WTC11 (cell line): ENCODE data around the gene ZNF614. TPM values are rescaled to one million over a fixed set of nuclear protein-coding genes. Genes with fewer than 3 reads are reported as not detected.
"Not testable (repeated sequence)": the region's sequence is repeated elsewhere in the genome, so short reads cannot be mapped to it uniquely, and the experiment has no call there.

Experiments used
- ATAC-seq: fragments of 200-7000 bp; cut with Tn5 transposase; 2 replicates; pipeline ENCODE4 v1.10.0; 2021; ENCODE audit warnings: mild to moderate bottlenecking, moderate library complexity
- CTCF ChIA-PET: fragments of 300-600 bp; sonication (Branson Sonifier 250); formaldehyde crosslinking; loops from one replicate; lab custom pipeline; 2021; ENCODE audit warnings: antibody characterized with exemption; lab: Charles Lee
- POLR2A ChIA-PET: fragments of 350-600 bp; sonication (Branson Sonifier 250); formaldehyde crosslinking; loops from one replicate; lab custom pipeline; 2021; ENCODE audit warnings: antibody characterized with exemption; lab: Charles Lee
- DNase-seq: peaks from one replicate; pipeline ENCODE4 v3.0.0; 2021; ENCODE audit warnings: low spot score
- H3K27ac Mint-ChIP-seq: 2 replicates; pipeline ENCODE4 v1.8.0; 2021; ENCODE audit warnings: mixed read lengths
- H3K27me3 Mint-ChIP-seq: 2 replicates; pipeline ENCODE4 v1.8.0; 2021; ENCODE audit warnings: low read depth, mild to moderate bottlenecking, moderate library complexity, mixed read lengths
- H3K36me3 Mint-ChIP-seq: 2 replicates; pipeline ENCODE4 v1.8.0; 2021; ENCODE audit warnings: mixed read lengths
- H3K4me1 Mint-ChIP-seq: 2 replicates; pipeline ENCODE4 v1.8.0; 2022; ENCODE audit warnings: mixed read lengths
- H3K4me3 Mint-ChIP-seq: 2 replicates; pipeline ENCODE4 v1.8.0; 2021; ENCODE audit warnings: mild to moderate bottlenecking, moderate library complexity, mixed read lengths
- H3K9me3 Mint-ChIP-seq: 2 replicates; pipeline ENCODE4 v1.8.0; 2021; ENCODE audit warnings: mixed read lengths
- ARID4B ChIP-seq: sonication (generic); formaldehyde crosslinking; IDR thresholded peaks from 2 replicates; pipeline ENCODE4 v1.8.0; 2023; ENCODE audit warnings: missing genetic modification reagents, mild to moderate bottlenecking, borderline replicate concordance
- ELF4 ChIP-seq: sonication (generic); formaldehyde crosslinking; IDR thresholded peaks from 2 replicates; pipeline ENCODE4 v1.8.1; 2022; ENCODE audit warnings: low read depth, mild to moderate bottlenecking, moderate library complexity, missing genetic modification reagents
- EMX1 ChIP-seq: fragments of 250-450 bp; sonication (Bioruptor Pico); IDR thresholded peaks from 2 replicates; pipeline ENCODE4 v1.8.0; 2021; ENCODE audit warnings: mild to moderate bottlenecking
- FOXK1 ChIP-seq: sonication (generic); formaldehyde crosslinking; IDR thresholded peaks from 2 replicates; pipeline ENCODE4 v1.8.0; 2022; ENCODE audit warnings: mild to moderate bottlenecking, moderate library complexity, missing genetic modification reagents
- JAZF1 ChIP-seq: fragments of 250-450 bp; sonication (Bioruptor Pico); IDR thresholded peaks from 2 replicates; pipeline ENCODE4 v1.9.0; 2021; ENCODE audit warnings: moderate library complexity, mild to moderate bottlenecking, inconsistent platforms
- KAT7 ChIP-seq: sonication (generic); formaldehyde crosslinking; IDR thresholded peaks from 2 replicates; pipeline ENCODE4 v1.8.1; 2023; ENCODE audit warnings: missing genetic modification reagents, mild to moderate bottlenecking, borderline replicate concordance
- MAX ChIP-seq: sonication (generic); formaldehyde crosslinking; IDR thresholded peaks from 2 replicates; pipeline ENCODE4 v1.8.0; 2022; ENCODE audit warnings: mild to moderate bottlenecking, missing genetic modification reagents
- NFATC4 ChIP-seq: fragments of 250-450 bp; sonication (Bioruptor Pico); IDR thresholded peaks from 2 replicates; pipeline ENCODE4 v1.9.0; 2021; ENCODE audit warnings: mild to moderate bottlenecking
- NR1H2 ChIP-seq: sonication (generic); formaldehyde crosslinking; IDR thresholded peaks from 2 replicates; pipeline ENCODE4 v1.9.0; 2021; ENCODE audit warnings: mild to moderate bottlenecking, moderate library complexity, missing genetic modification reagents
- NR3C1 ChIP-seq: sonication (generic); formaldehyde crosslinking; conservative IDR thresholded peaks from 2 replicates; pipeline ENCODE4 v1.8.1; 2023; ENCODE audit warnings: low read depth, mild to moderate bottlenecking, missing genetic modification reagents
- RORB ChIP-seq: fragments of 250-450 bp; sonication (Bioruptor Pico); IDR thresholded peaks from 2 replicates; pipeline ENCODE4 v1.9.0; 2021; ENCODE audit warnings: mild to moderate bottlenecking
- ZNF423 ChIP-seq: fragments of 250-450 bp; sonication (Bioruptor Pico); IDR thresholded peaks from 2 replicates; pipeline ENCODE4 v2.1.2; 2022; ENCODE audit warnings: mild to moderate bottlenecking, moderate library complexity
- ZNF425 ChIP-seq: fragments of 250-450 bp; sonication (Bioruptor Pico); conservative IDR thresholded peaks from 2 replicates; pipeline ENCODE4 v1.9.0; 2021; ENCODE audit warnings: mild to moderate bottlenecking
- total RNA-seq: library from RNA; stranded (reverse); gene quantifications from 3 replicates; pipeline ENCODE4 v1.2.3, GENCODE V29; 2021
- TF ChIP-seq, protein P1 (sequence below): sonication (generic); formaldehyde crosslinking; IDR thresholded peaks from 2 replicates; pipeline ENCODE4 v1.8.1; 2022; ENCODE audit warnings: mild to moderate bottlenecking, missing genetic modification reagents, moderate library complexity, borderline replicate concordance
- TF ChIP-seq, protein P2 (sequence below): sonication (generic); formaldehyde crosslinking; conservative IDR thresholded peaks from 2 replicates; pipeline ENCODE4 v1.8.1; 2022; ENCODE audit warnings: mild to moderate bottlenecking, missing genetic modification reagents
- TF ChIP-seq, protein P3 (sequence below): sonication (generic); formaldehyde crosslinking; IDR thresholded peaks from 2 replicates; pipeline ENCODE4 v1.8.1; 2023; ENCODE audit warnings: mild to moderate bottlenecking, missing genetic modification reagents
- TF ChIP-seq, protein P4 (sequence below): fragments of 200-600 bp; IDR thresholded peaks from 2 replicates; pipeline ENCODE4 v1.8.0; 2022; ENCODE audit warnings: antibody characterized with exemption

Gene ZNF614
- total RNA-seq, 1 experiment from 2014 or later = 19.5 TPM

- Mint-ChIP-seq H3K4me1 (no peaks in the 10 kb centered on the region), H3K4me3 (no peak overlapping the region), H3K9me3 (peaks cover 78% of the 10 kb centered on the region), H3K27me3 (no peaks in the 10 kb centered on the region), H3K36me3 (peaks cover 92% of the 10 kb centered on the region), H3K27ac (no peak overlapping the region)
- no peak for DNase-seq
- ChIA-PET CTCF (no interaction called here), POLR2A (no interaction called here)
- ATAC-seq = no peak
- TF ChIP-seq, protein P1, sequence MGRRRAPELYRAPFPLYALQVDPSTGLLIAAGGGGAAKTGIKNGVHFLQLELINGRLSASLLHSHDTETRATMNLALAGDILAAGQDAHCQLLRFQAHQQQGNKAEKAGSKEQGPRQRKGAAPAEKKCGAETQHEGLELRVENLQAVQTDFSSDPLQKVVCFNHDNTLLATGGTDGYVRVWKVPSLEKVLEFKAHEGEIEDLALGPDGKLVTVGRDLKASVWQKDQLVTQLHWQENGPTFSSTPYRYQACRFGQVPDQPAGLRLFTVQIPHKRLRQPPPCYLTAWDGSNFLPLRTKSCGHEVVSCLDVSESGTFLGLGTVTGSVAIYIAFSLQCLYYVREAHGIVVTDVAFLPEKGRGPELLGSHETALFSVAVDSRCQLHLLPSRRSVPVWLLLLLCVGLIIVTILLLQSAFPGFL (CRISPR knock-in tag) = no peak
- TF ChIP-seq ARID4B (CRISPR knock-in tag) = no peak
- no peak for TF ChIP-seq EMX1 (CRISPR knock-in tag)
- TF ChIP-seq, protein P2, sequence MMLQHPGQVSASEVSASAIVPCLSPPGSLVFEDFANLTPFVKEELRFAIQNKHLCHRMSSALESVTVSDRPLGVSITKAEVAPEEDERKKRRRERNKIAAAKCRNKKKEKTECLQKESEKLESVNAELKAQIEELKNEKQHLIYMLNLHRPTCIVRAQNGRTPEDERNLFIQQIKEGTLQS = no peak
- TF ChIP-seq NFATC4 = no peak
- no peak for TF ChIP-seq ELF4 (CRISPR knock-in tag)
- no peak for TF ChIP-seq MAX (CRISPR knock-in tag)
- TF ChIP-seq NR3C1 (CRISPR knock-in tag) = no peak
- TF ChIP-seq RORB (CRISPR knock-in tag) = no peak
- no peak for TF ChIP-seq FOXK1
- TF ChIP-seq KAT7 (CRISPR knock-in tag) = no peak
- no peak for TF ChIP-seq ZNF423
- no peak for TF ChIP-seq JAZF1 (CRISPR knock-in tag)
- TF ChIP-seq ZNF425 (CRISPR knock-in tag) = no peak
- TF ChIP-seq, protein P3, sequence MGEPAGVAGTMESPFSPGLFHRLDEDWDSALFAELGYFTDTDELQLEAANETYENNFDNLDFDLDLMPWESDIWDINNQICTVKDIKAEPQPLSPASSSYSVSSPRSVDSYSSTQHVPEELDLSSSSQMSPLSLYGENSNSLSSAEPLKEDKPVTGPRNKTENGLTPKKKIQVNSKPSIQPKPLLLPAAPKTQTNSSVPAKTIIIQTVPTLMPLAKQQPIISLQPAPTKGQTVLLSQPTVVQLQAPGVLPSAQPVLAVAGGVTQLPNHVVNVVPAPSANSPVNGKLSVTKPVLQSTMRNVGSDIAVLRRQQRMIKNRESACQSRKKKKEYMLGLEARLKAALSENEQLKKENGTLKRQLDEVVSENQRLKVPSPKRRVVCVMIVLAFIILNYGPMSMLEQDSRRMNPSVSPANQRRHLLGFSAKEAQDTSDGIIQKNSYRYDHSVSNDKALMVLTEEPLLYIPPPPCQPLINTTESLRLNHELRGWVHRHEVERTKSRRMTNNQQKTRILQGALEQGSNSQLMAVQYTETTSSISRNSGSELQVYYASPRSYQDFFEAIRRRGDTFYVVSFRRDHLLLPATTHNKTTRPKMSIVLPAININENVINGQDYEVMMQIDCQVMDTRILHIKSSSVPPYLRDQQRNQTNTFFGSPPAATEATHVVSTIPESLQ (CRISPR knock-in tag) = no peak
- TF ChIP-seq NR1H2 (CRISPR knock-in tag) = no peak
- TF ChIP-seq, protein P4, sequence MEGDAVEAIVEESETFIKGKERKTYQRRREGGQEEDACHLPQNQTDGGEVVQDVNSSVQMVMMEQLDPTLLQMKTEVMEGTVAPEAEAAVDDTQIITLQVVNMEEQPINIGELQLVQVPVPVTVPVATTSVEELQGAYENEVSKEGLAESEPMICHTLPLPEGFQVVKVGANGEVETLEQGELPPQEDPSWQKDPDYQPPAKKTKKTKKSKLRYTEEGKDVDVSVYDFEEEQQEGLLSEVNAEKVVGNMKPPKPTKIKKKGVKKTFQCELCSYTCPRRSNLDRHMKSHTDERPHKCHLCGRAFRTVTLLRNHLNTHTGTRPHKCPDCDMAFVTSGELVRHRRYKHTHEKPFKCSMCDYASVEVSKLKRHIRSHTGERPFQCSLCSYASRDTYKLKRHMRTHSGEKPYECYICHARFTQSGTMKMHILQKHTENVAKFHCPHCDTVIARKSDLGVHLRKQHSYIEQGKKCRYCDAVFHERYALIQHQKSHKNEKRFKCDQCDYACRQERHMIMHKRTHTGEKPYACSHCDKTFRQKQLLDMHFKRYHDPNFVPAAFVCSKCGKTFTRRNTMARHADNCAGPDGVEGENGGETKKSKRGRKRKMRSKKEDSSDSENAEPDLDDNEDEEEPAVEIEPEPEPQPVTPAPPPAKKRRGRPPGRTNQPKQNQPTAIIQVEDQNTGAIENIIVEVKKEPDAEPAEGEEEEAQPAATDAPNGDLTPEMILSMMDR = no peak
Measured at GRCh38 chr19:52065399-52065798, 37.2 kb upstream of the ZNF614 start.

- Mint-ChIP-seq H3K27me3 (peaks cover 18% of the 10 kb centered on the region), H3K9me3 (peaks cover 84% of the 10 kb centered on the region), H3K36me3 (peaks cover 78% of the 10 kb centered on the region)
- DNase-seq, H3K4me1 Mint-ChIP-seq, POLR2A ChIA-PET, H3K27ac Mint-ChIP-seq, CTCF ChIA-PET, H3K4me3 Mint-ChIP-seq, ATAC-seq: not testable (repeated sequence)
Measured at GRCh38 chr19:52056480-52056879, 28.3 kb upstream of the ZNF614 start.

- H3K4me3 Mint-ChIP-seq, H3K27ac Mint-ChIP-seq, CTCF ChIA-PET, ATAC-seq, POLR2A ChIA-PET, DNase-seq: not testable (repeated sequence)
- peaks cover 52% of the 10 kb centered on the region for H3K9me3 Mint-ChIP-seq
- H3K36me3 Mint-ChIP-seq = peaks cover 48% of the 10 kb centered on the region
- H3K4me1 Mint-ChIP-seq = peaks cover 20% of the 10 kb centered on the region; the same call in 1 of the 2 replicates
- peaks cover 18% of the 10 kb centered on the region for H3K27me3 Mint-ChIP-seq
Measured at GRCh38 chr19:52051736-52052135, 23.6 kb upstream of the ZNF614 start.
